NOMO-1 (cell line): ENCODE data around the gene ACR.
A peak's percentile ranks its signal among the peaks of the same experiment; 100 is the strongest.
"Not testable (repeated sequence)": the region's sequence is repeated elsewhere in the genome, so short reads cannot be mapped to it uniquely, and the experiment has no call there.

Experiments used
- DNase-seq, 2 experiments: peaks; one replicate each; lab custom pipeline; 2025; ENCODE audit not compliant: unreplicated experiment in 2 of 2; lab: John Stamatoyannopoulos, UW

Gene ACR

GRCh38 chr22:50761829-50762228 lies 23.8 kb downstream of the ACR start:
- not testable (repeated sequence) for DNase-seq

GRCh38 chr22:50764288-50764687 lies 26.3 kb downstream of the ACR start:
- not testable (repeated sequence) for DNase-seq

- DNase-seq: not testable (repeated sequence)
Measured at GRCh38 chr22:50775132-50775531, 37.1 kb downstream of the ACR start.

GRCh38 chr22:50777631-50778030 lies 39.6 kb downstream of the ACR start:
- not testable (repeated sequence) for DNase-seq

GRCh38 chr22:50780244-50780643 lies 42.2 kb downstream of the ACR start:
- peak in 1 of 2 experiments; percentile 42 for DNase-seq

- not testable (repeated sequence) for DNase-seq
Measured at GRCh38 chr22:50782253-50782652, 44.2 kb downstream of the ACR start.

- peak; percentile 75 to 90 for DNase-seq
Measured at GRCh38 chr22:50783033-50783879, 45.3 kb downstream of the ACR start, which contains the start of gene RABL2B. Gene RABL2B (minus strand): TSS chr22:50783636. CDS start chr22:50782294, 1,342 bp downstream.

- not testable (repeated sequence) for DNase-seq
Measured at GRCh38 chr22:50783880-50784276, 45.9 kb downstream of the ACR start.

GRCh38 chr22:50785289-50785688 lies 47.3 kb downstream of the ACR start:
- not testable (repeated sequence) for DNase-seq

- not testable (repeated sequence) for DNase-seq
Measured at GRCh38 chr22:50786936-50787335, 48.9 kb downstream of the ACR start.
